ENCODE data around the gene HPGDS. TPM values are rescaled to one million over a fixed set of nuclear protein-coding genes. Genes with fewer than 3 reads are reported as not detected.
"Not testable (repeated sequence)": the region's sequence is repeated elsewhere in the genome, so short reads cannot be mapped to it uniquely, and the experiment has no call there.

Gene HPGDS
- not detected in 2 replicates for total RNA-seq (2014; rRNA removed; shearing (Covaris generic))

GRCh38 chr4:94342694-94343093, at the start of gene HPGDS:
HPGDS (minus strand) TSS chr4:94342836; CDS start chr4:94334629, 8,207 bp downstream.
- no peak for DNase-seq (ENCODE audit: low spot score)

GRCh38 chr4:94390804-94391410, 48.3 kb upstream of the HPGDS start:
- DNase-seq (ENCODE audit: low spot score), result peak; percentile 50

GRCh38 chr4:94389595-94390267, 47.1 kb upstream of the HPGDS start:
- DNase-seq (ENCODE audit: low spot score), result no peak

- not testable (repeated sequence) for DNase-seq (ENCODE audit: low spot score)
Observed at GRCh38 chr4:94387965-94388364, 45.3 kb upstream of the HPGDS start.

- not testable (repeated sequence) for DNase-seq (ENCODE audit: low spot score)
Observed at GRCh38 chr4:94385452-94385851, 42.8 kb upstream of the HPGDS start.

GRCh38 chr4:94382891-94383290, 40.3 kb upstream of the HPGDS start:
- not testable (repeated sequence) for DNase-seq (ENCODE audit: low spot score)

GRCh38 chr4:94378047-94378446, 35.4 kb upstream of the HPGDS start:
- DNase-seq (ENCODE audit: low spot score), result no peak

- DNase-seq (ENCODE audit: low spot score), result no peak
Observed at GRCh38 chr4:94377294-94377693, 34.7 kb upstream of the HPGDS start.

GRCh38 chr4:94375364-94375763, 32.7 kb upstream of the HPGDS start:
- no peak for DNase-seq (ENCODE audit: low spot score)

GRCh38 chr4:94373752-94374151, 31.1 kb upstream of the HPGDS start:
- DNase-seq (ENCODE audit: low spot score), result no peak

GRCh38 chr4:94372991-94373390, 30.4 kb upstream of the HPGDS start:
- no peak for DNase-seq (ENCODE audit: low spot score)

- DNase-seq (ENCODE audit: low spot score), result no peak
Observed at GRCh38 chr4:94372228-94372978, 29.8 kb upstream of the HPGDS start.

GRCh38 chr4:94371290-94371689, 28.7 kb upstream of the HPGDS start:
- DNase-seq (ENCODE audit: low spot score), result no peak

GRCh38 chr4:94370533-94371254, 28.1 kb upstream of the HPGDS start:
- DNase-seq (ENCODE audit: low spot score), result no peak

GRCh38 chr4:94369046-94369445, 26.4 kb upstream of the HPGDS start:
- DNase-seq (ENCODE audit: low spot score), result no peak

- no peak for DNase-seq (ENCODE audit: low spot score)
Observed at GRCh38 chr4:94368459-94368858, 25.8 kb upstream of the HPGDS start.

GRCh38 chr4:94365304-94365703, 22.7 kb upstream of the HPGDS start:
- DNase-seq (ENCODE audit: low spot score), result no peak

- DNase-seq (ENCODE audit: low spot score), result no peak
Observed at GRCh38 chr4:94364527-94364926, 21.9 kb upstream of the HPGDS start.

GRCh38 chr4:94363136-94363655, 20.6 kb upstream of the HPGDS start:
- peak; percentile 43 for DNase-seq (ENCODE audit: low spot score)

- DNase-seq (ENCODE audit: low spot score), result no peak
Observed at GRCh38 chr4:94359838-94360237, 17.2 kb upstream of the HPGDS start.

- no peak for DNase-seq (ENCODE audit: low spot score)
Observed at GRCh38 chr4:94359221-94359620, 16.6 kb upstream of the HPGDS start.

GRCh38 chr4:94358101-94358500, 15.5 kb upstream of the HPGDS start:
- no peak for DNase-seq (ENCODE audit: low spot score)
